HG03378 (cell line): ENCODE measurements around the gene DOCK9.
"Not testable (repeated sequence)": the region's sequence is repeated elsewhere in the genome, so short reads cannot be mapped to it uniquely, and the experiment has no call there.

Source experiments
- ATAC-seq: cut with Tn5 transposase; IDR thresholded peaks from one replicate; pipeline ENCODE4 v1.9.1; 2021; ENCODE audit warnings: mild to moderate bottlenecking, moderate library complexity; ENCODE audit not compliant: unreplicated experiment

DOCK9 gene

DNA sequence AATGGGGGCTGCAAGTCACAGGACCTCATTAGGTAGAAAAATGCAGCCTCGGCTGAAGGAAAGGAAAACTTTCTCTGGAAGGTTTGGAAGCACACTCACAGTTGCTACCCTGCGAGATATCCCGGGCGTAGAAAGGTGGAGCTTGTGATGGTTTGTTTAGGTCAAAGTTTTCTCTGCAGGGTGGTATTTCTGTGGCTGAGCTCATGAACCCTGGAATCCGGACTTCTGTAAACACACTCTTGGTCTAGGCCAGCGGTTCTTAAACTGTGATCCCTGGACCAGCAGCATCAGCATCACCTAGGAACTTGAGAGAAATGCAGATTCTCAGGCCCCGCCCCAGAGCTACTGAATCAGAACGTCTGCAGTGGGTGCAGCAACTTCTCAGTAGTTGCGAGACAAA, 222.1 kb downstream of the DOCK9 start:
- no peak for ATAC-seq

DNA sequence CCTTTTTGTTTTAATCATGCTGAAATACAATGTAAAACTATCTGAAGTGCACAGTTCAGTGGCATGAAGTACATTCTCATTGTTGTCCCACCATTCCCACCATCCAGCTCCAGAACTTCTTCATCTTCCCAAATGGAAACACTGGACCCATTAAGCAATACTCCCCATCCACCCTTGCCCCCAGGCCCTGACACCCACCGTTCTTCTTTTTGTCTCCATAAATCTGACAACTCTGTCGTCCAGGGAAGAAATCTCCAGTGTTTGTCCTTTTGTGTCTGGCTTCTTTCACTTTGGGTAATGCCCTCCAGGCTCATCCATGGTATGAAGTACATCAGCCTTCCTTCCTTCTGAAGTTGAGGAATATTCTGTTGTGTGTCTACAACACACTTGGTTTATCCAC, 222.7 kb downstream of the DOCK9 start:
- ATAC-seq, result no peak

DNA sequence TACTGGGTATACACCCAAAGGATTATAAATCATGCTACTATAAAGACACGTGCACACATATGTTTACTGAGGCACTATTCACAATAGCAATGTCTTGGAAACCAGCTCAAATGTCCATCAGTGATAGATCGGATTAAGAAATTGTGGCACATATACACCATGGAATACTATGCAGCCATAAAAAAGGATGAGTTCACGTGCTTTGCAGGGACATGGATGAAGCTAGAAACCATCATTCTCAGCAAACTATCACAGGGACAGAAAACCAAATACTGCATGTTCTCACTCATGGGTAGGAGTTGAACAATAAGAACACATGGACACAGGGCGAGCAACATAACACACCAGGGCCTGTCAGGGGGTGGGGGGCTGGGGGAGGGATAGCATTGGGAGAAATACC, 223.4 kb downstream of the DOCK9 start:
- ATAC-seq, result not testable (repeated sequence)

DNA sequence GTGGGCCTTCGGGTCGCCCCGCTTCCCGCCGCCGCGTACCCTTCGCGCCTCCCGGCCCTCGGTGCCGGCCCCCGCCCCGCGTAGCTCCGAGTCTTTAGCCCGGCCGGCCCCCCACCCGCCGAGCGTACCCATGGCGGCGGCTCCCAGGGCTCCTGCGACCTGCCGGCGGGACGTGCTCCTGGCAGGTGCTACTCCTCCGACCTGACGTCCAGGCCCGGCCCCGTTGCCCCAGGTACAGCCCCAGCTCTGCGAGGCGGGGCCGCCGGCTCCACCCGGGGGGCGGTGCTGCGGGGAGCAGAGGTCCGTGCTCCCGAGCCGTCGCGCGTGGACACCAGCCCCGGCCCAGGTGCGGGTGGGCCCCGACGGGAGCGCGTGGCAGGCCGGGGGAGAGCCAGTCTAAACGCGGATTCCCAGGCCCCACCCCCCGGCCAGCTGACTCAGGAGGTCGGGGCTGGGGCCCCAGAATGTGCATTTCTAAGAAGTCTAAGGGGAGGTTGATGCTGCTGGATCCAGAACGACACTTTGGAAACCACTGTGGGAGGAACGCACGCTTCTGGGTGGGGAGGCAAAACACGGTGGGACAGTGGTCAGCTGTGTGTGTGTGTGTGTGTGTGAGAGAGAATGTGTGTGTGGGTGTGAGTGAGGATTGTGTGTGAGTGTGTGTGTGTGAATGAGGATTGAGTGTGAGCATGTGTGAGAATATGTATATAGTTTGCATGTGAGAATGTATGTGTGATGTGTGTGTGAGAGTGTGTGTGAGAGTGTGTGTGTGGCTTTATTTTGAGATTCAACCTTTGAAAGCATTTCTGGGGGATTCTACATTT, 225.2 kb downstream of the DOCK9 start, which contains the start of gene SLC15A1:
Gene SLC15A1, minus strand, starts transcription at position 206 of the 824 bp plus-strand sequence. Its CDS starts 74 bp downstream, at position 132.
- no peak for ATAC-seq

- ATAC-seq, result no peak
Observed at GRCh38 chr13:98751861-98752466, 225.9 kb downstream of the DOCK9 start.

DNA sequence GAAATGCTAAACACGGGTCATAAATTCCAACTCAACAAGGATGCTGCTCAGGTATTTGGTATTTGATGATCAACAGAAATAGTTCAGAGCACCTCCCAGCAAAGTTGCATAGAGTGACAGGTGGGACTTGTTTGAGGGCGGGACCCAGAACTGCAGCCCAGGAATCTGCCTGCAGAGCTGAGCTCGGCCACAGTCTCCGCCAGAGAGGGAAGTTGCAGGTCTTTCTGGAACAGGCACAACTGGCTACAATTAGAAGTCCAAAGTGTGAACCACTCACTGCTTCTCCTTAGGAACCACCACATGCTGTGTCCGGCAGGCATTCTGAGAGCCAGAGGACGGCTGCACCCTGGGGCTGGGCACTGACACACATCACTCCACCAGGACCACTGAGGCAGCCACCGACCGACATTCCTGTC, 226.5 kb downstream of the DOCK9 start:
- no peak for ATAC-seq

- no peak for ATAC-seq
Observed at GRCh38 chr13:98749501-98749900, 228.4 kb downstream of the DOCK9 start.

GRCh38 chr13:98746968-98747367, 230.9 kb downstream of the DOCK9 start:
- ATAC-seq, result no peak
